HepG2 (cell line): ENCODE data around the gene UBR1. TPM values are rescaled to one million over a fixed set of nuclear protein-coding genes. Genes with fewer than 3 reads are reported as not detected.

Experiments
- ATAC-seq: fragments of 200-7000 bp; cut with Tn5 transposase; 3 replicates; pipeline ENCODE4 v1.9.1; 2020; ENCODE audit warnings: mild to moderate bottlenecking, moderate library complexity
- BruUV-seq: library from RNA; stranded (reverse); fragments of 400-500 nt; replicated peaks from 2 replicates; lab custom pipeline; 2021; lab: Mats Ljungman, UMichigan
- CTCF ChIA-PET: fragments of 300-600 bp; formaldehyde crosslinking; extraction: SDS; loops from one replicate; lab custom pipeline; 2021; ENCODE audit warnings: low total read pairs, inconsistent platforms, low intra/inter-chr PET ratio; lab: Yijun Ruan, JAX
- POLR2A ChIA-PET: fragments of 350-600 bp; sonication (Branson Sonifier 250); formaldehyde crosslinking; loops from one replicate; lab custom pipeline; 2020; ENCODE audit warnings: antibody characterized with exemption, inconsistent platforms; lab: Yijun Ruan, JAX
- DNase-seq: peaks from one replicate; pipeline ENCODE4 v3.0.0-alpha.2; 2015; ENCODE audit warnings: low spot score
- FAIRE-seq: peaks from 3 replicates; lab custom pipeline; 2011; peaks lifted over from hg19 to GRCh38; lab: Jason Lieb, UNC
- H2AFZ ChIP-seq: one replicate; pipeline ENCODE4 v1.6.1; 2011; ENCODE audit warnings: low read length, inconsistent platforms
- H3K27ac ChIP-seq: fragments of 300-600 bp; 3 replicates; pipeline ENCODE4 v1.8.0; 2011; ENCODE audit warnings: mixed run types, mild to moderate bottlenecking, mixed read lengths, low read length, inconsistent platforms; ENCODE audit not compliant: insufficient read depth; ENCODE audit errors: extremely low read length
- H3K27me3 ChIP-seq, 2 experiments: fragments of 200-600 bp in 1 of 2; 2 replicates in 1 of 2; 3 replicates in 1 of 2; pipeline versions ENCODE4 v1.6.0 to v1.8.0; 2011; ENCODE audit warnings: low read length in 2 of 2, mild to moderate bottlenecking in 2 of 2, moderate library complexity in 2 of 2, inconsistent platforms in 1 of 2; ENCODE audit not compliant: insufficient read depth in 2 of 2, control insufficient read depth in 1 of 2
- H3K36me3 ChIP-seq, 2 experiments: fragments of 200-600 bp in 1 of 2; replicated peaks in 1 of 2; 2 replicates in 1 of 2; 3 replicates in 1 of 2; pipeline versions ENCODE4 v1.5.1 to v1.8.0; 2011; ENCODE audit warnings: low read length in 2 of 2, inconsistent platforms in 1 of 2; ENCODE audit not compliant: insufficient read depth in 2 of 2, control insufficient read depth in 1 of 2
- H3K4me1 ChIP-seq: 2 replicates; pipeline ENCODE4 v1.5.1; 2012; ENCODE audit warnings: low read length, inconsistent platforms; ENCODE audit not compliant: insufficient read depth
- H3K4me2 ChIP-seq: 2 replicates; pipeline ENCODE4 v1.6.0; 2011; ENCODE audit warnings: low read depth, low read length, inconsistent platforms
- H3K4me3 ChIP-seq, 3 experiments: fragments of 200-600 bp in 1 of 3; sonication (generic), shearing (Covaris generic) in 1 of 3; replicated peaks in 1 of 3; 2 replicates each; pipeline ENCODE4 v1.5.1; 2011 to 2016; ENCODE audit warnings: low read length in 3 of 3, inconsistent platforms in 2 of 3, low read depth in 2 of 3, mild to moderate bottlenecking in 2 of 3, control low read depth in 1 of 3, mixed read lengths in 1 of 3; ENCODE audit not compliant: insufficient read depth in 1 of 3
- H3K79me2 ChIP-seq: one replicate; pipeline ENCODE4 v1.6.1; 2011; ENCODE audit warnings: low read length, inconsistent platforms; ENCODE audit not compliant: insufficient read depth
- H3K9ac ChIP-seq: 2 replicates; pipeline ENCODE4 v1.6.0; 2011; ENCODE audit warnings: mild to moderate bottlenecking, low read depth, low read length, inconsistent platforms; ENCODE audit not compliant: insufficient read depth
- H3K9me3 ChIP-seq: 2 replicates; pipeline ENCODE4 v1.5.1; 2012; ENCODE audit warnings: mild to moderate bottlenecking, low read length
- H4K20me1 ChIP-seq: 2 replicates; pipeline ENCODE4 v1.6.0; 2011; ENCODE audit warnings: inconsistent platforms, mild to moderate bottlenecking, low read length, moderate library complexity; ENCODE audit not compliant: insufficient read depth
- ARID4A ChIP-seq: sonication (generic); formaldehyde crosslinking; IDR thresholded peaks from 2 replicates; pipeline ENCODE4 v1.5.0; 2020; ENCODE audit warnings: mild to moderate bottlenecking, missing genetic modification reagents, borderline replicate concordance
- FOXA3 ChIP-seq: IDR thresholded peaks from 2 replicates; pipeline ENCODE4 v1.6.1; 2016; ENCODE audit warnings: missing genetic modification reagents, missing compliant biosample characterization
- GTF3A ChIP-seq: sonication (generic); formaldehyde crosslinking; conservative IDR thresholded peaks from 2 replicates; pipeline ENCODE4 v1.4.0; 2020; ENCODE audit warnings: mild to moderate bottlenecking, missing genetic modification reagents
- TSC22D2 ChIP-seq: sonication (generic); formaldehyde crosslinking; IDR thresholded peaks from 2 replicates; pipeline ENCODE4 v1.5.1; 2020; ENCODE audit warnings: missing genetic modification reagents, mild to moderate bottlenecking, borderline replicate concordance
- UBTF ChIP-seq: sonication (generic); formaldehyde crosslinking; IDR thresholded peaks from 2 replicates; pipeline ENCODE4 v1.4.0; 2020; ENCODE audit warnings: mild to moderate bottlenecking, missing genetic modification reagents
- ZBTB10 ChIP-seq: sonication (generic); formaldehyde crosslinking; IDR thresholded peaks from 2 replicates; pipeline ENCODE4 v1.4.0; 2020; ENCODE audit warnings: missing genetic modification reagents, borderline replicate concordance
- ZFP91 ChIP-seq: sonication (generic); formaldehyde crosslinking; IDR thresholded peaks from 2 replicates; pipeline ENCODE4 v1.9.0; 2022; ENCODE audit warnings: missing genetic modification reagents, mild to moderate bottlenecking, borderline replicate concordance
- ZFY ChIP-seq: sonication (generic); formaldehyde crosslinking; IDR thresholded peaks from 2 replicates; pipeline ENCODE4 v1.4.0; 2020; ENCODE audit warnings: missing genetic modification reagents
- ZNF33A ChIP-seq: sonication (generic); formaldehyde crosslinking; IDR thresholded peaks from 2 replicates; pipeline ENCODE4 v1.5.1; 2020; ENCODE audit warnings: missing genetic modification reagents, mild to moderate bottlenecking, moderate library complexity, borderline replicate concordance
- ZNF75D ChIP-seq: sonication (generic); formaldehyde crosslinking; IDR thresholded peaks from 2 replicates; pipeline ENCODE4 v1.8.1; 2023; ENCODE audit warnings: missing genetic modification reagents, mild to moderate bottlenecking, borderline replicate concordance
- WGBS: methylation state at CpG from one replicate; pipeline ENCODE4 v1.1.6; 2017; ENCODE audit warnings: low lambda C conversion rate; 5-methylcytosine and 5-hydroxymethylcytosine counted together
- in situ Hi-C: cut with HindIII; loops from 2 replicates; pipeline ENCODE4 v1.10.0; 2017; ENCODE audit warnings: low pct_unique_long_range_greater_than_20kb; ENCODE audit not compliant: extremely low pct_ligation_motif_present
- intact Hi-C: fragments of 100-400 bp; cut with micrococcal nuclease; formaldehyde crosslinking; loops from one replicate; pipeline ENCODE4 v1.10.0; 2022; ENCODE audit not compliant: unreplicated experiment
- polyA plus RNA-seq, 8 experiments: library from polyadenylated mRNA; depleted of rRNA in 3 of 8; stranded (reverse) in 7 of 8; unstranded in 1 of 8; fragments of >200 nt; fragmentation: Illumina TruSeq in 4 of 8; extraction: Trizol in 4 of 8; gene quantifications; 2 replicates each; pipeline versions ENCODE4 v1.2.1 to v1.2.3, GENCODE V29; 2011 to 2016; ENCODE audit warnings: low read depth in 4 of 8, missing spikeins in 1 of 8, mixed read lengths in 1 of 8; ENCODE audit not compliant: insufficient read depth in 1 of 8
- total RNA-seq, 5 experiments: library from RNA; depleted of rRNA; stranded (reverse); fragments of >200 nt; fragmentation: Illumina TruSeq; extraction: Trizol; gene quantifications; 2 replicates each; pipeline ENCODE4 v1.2.3, GENCODE V29; 2016; ENCODE audit warnings: low read depth in 1 of 5

Gene UBR1
- total and polyA plus RNA-seq, 2 of the 13 experiments (the other 11 are each of a cell fraction or from before 2014, with no cell fraction given) = 6.4 to 18.0 TPM

- peaks cover 29% of the 10 kb centered on the region for H3K79me2 ChIP-seq
- H4K20me1 ChIP-seq = no peaks in the 10 kb centered on the region
- H3K9me3 ChIP-seq = no peaks in the 10 kb centered on the region
- no peak overlapping the region for H3K4me3 ChIP-seq
- H3K27me3 ChIP-seq = no peaks in the 10 kb centered on the region; a peak in 1 of 5 replicates
- no peaks in the 10 kb centered on the region for H3K36me3 ChIP-seq
- no peak overlapping the region for H2AFZ ChIP-seq
- in situ Hi-C loops (no loop called here), intact Hi-C loops (loop anchor here (5.0 kb wide), 1 partner anchor 80 kb away; the partner anchor contains the start of gene CCNDBP1)
- no TSS peak for BruUV-seq
- ChIA-PET CTCF (no interaction called here), POLR2A (interaction anchor here (1.0 kb wide), 1 partner anchor 20 kb away, joined by 4 read pairs; no protein-coding TSS in a partner anchor)
- H3K27ac ChIP-seq = no peak overlapping the region
- 87% methylated on average over 1 of the region's 1 CpG for WGBS
- DNase-seq (no peak), ATAC-seq (no peak), FAIRE-seq (no peak)
- H3K4me1 ChIP-seq = peaks cover 15% of the 10 kb centered on the region
- H3K9ac ChIP-seq = no peak overlapping the region
- H3K4me2 ChIP-seq = no peak overlapping the region
- TF ChIP-seq ZFP91 (no peak), FOXA3 (CRISPR knock-in tag) (no peak), ZBTB10 (CRISPR knock-in tag) (no peak), ZFY (no peak), TSC22D2 (CRISPR knock-in tag) (no peak), GTF3A (CRISPR knock-in tag) (no peak), ZNF75D (CRISPR knock-in tag) (no peak), ZNF33A (no peak), UBTF (no peak), ARID4A (CRISPR knock-in tag) (no peak)
Measured at GRCh38 chr15:43107751-43108150, 1.9 kb upstream of the UBR1 start.
